ENCODE results near the gene ANGPTL1. TPM values are rescaled to one million over a fixed set of nuclear protein-coding genes. Genes with fewer than 3 reads are reported as not detected.

The ANGPTL1 gene
- total RNA-seq, 4 donors from 2014 or later, result 4.3 to 23.4 (median 10.6) TPM

- Histone ChIP-seq H3K9me3 (no peaks in the 10 kb centered on the region), H3K4me3 (peak overlapping the region; percentile 39), H3K4me1 (peaks cover 11% of the 10 kb centered on the region), H3K27ac (peak overlapping the region; percentile 16), H3K27me3 (no peaks in the 10 kb centered on the region), H3K36me3 (no peaks in the 10 kb centered on the region)
- 47% methylated on average over 5 of the region's 5 CpGs for WGBS
- no peak for DNase-seq (ENCODE audit: low spot score in 2 of 2)
- TF ChIP-seq POLR2A (IDR thresholded peaks at IDR 0.05) (no peak), EP300 (IDR thresholded peaks at IDR 0.05) (no peak), POLR2AphosphoS5 (IDR thresholded peaks at IDR 0.05) (no peak)
- TF ChIP-seq, protein P1, sequence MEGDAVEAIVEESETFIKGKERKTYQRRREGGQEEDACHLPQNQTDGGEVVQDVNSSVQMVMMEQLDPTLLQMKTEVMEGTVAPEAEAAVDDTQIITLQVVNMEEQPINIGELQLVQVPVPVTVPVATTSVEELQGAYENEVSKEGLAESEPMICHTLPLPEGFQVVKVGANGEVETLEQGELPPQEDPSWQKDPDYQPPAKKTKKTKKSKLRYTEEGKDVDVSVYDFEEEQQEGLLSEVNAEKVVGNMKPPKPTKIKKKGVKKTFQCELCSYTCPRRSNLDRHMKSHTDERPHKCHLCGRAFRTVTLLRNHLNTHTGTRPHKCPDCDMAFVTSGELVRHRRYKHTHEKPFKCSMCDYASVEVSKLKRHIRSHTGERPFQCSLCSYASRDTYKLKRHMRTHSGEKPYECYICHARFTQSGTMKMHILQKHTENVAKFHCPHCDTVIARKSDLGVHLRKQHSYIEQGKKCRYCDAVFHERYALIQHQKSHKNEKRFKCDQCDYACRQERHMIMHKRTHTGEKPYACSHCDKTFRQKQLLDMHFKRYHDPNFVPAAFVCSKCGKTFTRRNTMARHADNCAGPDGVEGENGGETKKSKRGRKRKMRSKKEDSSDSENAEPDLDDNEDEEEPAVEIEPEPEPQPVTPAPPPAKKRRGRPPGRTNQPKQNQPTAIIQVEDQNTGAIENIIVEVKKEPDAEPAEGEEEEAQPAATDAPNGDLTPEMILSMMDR (IDR thresholded peaks at IDR 0.05), result no peak
Observed at GRCh38 chr1:178867670-178868069, 3.2 kb downstream of the ANGPTL1 start.

DNA sequence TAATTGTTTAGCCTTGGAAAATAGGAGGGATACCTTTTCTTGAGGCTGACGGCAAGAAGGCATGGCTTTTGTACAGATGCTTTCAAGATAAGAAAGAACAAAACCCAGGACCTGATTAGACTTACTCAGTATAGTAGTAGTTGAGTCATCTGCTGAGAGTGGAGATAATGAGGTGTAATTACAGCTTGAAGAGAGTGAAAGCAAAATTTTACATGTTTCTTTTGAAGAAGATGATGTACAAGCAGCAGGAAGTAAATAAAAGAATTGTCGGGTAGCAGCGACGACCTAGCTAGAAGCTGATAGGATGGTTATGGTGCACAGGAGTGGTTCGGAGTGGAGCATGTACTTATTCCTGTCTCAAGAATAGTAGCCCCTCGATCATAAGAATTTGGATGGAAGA is 6.6 kb downstream of the ANGPTL1 start:
- Histone ChIP-seq H3K27ac (no peak overlapping the region), H3K4me3 (no peak overlapping the region), H3K36me3 (no peaks in the 10 kb centered on the region), H3K4me1 (no peaks in the 10 kb centered on the region), H3K27me3 (no peaks in the 10 kb centered on the region), H3K9me3 (no peaks in the 10 kb centered on the region)
- TF ChIP-seq EP300 (IDR thresholded peaks at IDR 0.05) (no peak), POLR2A (IDR thresholded peaks at IDR 0.05) (no peak), POLR2AphosphoS5 (IDR thresholded peaks at IDR 0.05) (no peak)
- TF ChIP-seq, protein P1 (IDR thresholded peaks at IDR 0.05), result no peak
- DNase-seq (ENCODE audit: low spot score in 2 of 2), result no peak
- whole genome bisulfite sequencing, result 66% methylated on average over 6 of the region's 6 CpGs

DNA sequence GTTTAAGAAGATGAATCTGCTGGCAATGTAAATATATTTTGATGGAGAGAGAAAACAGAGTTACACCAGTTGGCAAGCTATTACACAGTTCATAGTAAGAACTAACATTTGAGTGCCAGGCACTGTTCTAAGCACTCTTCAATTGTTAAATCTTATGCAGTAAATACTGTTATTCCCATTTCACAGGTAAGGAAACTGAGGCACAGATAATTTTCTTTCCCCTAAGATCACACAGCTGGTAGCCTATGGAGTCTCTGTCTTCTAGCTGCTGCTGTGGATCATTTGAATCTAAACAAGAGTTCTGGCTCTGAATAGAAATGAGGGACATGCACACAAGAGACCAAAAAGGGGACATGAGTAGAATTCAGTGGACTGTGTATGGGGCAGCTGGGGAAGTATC is 8.0 kb downstream of the ANGPTL1 start:
- no peak overlapping the region for H3K4me3 ChIP-seq
- TF ChIP-seq POLR2AphosphoS5 (IDR thresholded peaks at IDR 0.05) (no peak), POLR2A (IDR thresholded peaks at IDR 0.05) (no peak), EP300 (IDR thresholded peaks at IDR 0.05) (no peak)
- TF ChIP-seq, protein P1 (IDR thresholded peaks at IDR 0.05), result no peak
- H3K27me3 ChIP-seq, result no peaks in the 10 kb centered on the region
- no peaks in the 10 kb centered on the region for H3K4me1 ChIP-seq
- no peak overlapping the region for H3K27ac ChIP-seq
- H3K9me3 ChIP-seq, result no peaks in the 10 kb centered on the region
- no peaks in the 10 kb centered on the region for H3K36me3 ChIP-seq
- DNase-seq (ENCODE audit: low spot score in 2 of 2), result no peak

DNA sequence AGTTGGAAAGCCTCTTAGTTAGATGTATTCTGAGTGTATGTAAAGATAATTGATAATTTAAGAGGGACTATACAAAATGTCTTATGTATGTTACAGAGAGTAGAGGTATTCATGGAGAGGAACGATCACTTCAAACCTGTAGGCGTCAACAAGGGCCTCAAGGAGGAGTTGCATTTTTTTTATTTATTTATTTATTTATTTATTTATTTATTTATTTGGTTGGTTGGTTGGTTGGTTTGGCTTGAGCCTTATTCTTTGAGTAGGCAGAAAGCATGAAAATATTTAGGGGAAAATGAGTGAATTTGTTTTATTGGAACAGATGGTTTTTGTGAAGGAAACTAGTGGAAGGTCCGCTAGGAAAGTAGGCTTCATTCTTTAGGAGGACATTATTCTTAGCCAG is 8.5 kb downstream of the ANGPTL1 start:
- no peak overlapping the region for H3K27ac ChIP-seq
- WGBS, result 96% methylated on average over 3 of the region's 3 CpGs
- H3K4me1 ChIP-seq, result no peaks in the 10 kb centered on the region
- H3K36me3 ChIP-seq, result no peaks in the 10 kb centered on the region
- no peaks in the 10 kb centered on the region for H3K27me3 ChIP-seq
- H3K4me3 ChIP-seq, result no peak overlapping the region
- DNase-seq (ENCODE audit: low spot score in 2 of 2), result no peak
- TF ChIP-seq POLR2AphosphoS5 (IDR thresholded peaks at IDR 0.05) (no peak), POLR2A (IDR thresholded peaks at IDR 0.05) (no peak), EP300 (IDR thresholded peaks at IDR 0.05) (no peak)
- TF ChIP-seq, protein P1 (IDR thresholded peaks at IDR 0.05), result no peak
- no peaks in the 10 kb centered on the region for H3K9me3 ChIP-seq

GRCh38 chr1:178857126-178857525 is 13.8 kb downstream of the ANGPTL1 start:
- H3K27me3 ChIP-seq, result no peaks in the 10 kb centered on the region
- H3K36me3 ChIP-seq, result no peaks in the 10 kb centered on the region
- no peak for DNase-seq (ENCODE audit: low spot score in 2 of 2)
- H3K9me3 ChIP-seq, result no peaks in the 10 kb centered on the region
- H3K27ac ChIP-seq, result no peak overlapping the region
- TF ChIP-seq EP300 (IDR thresholded peaks at IDR 0.05) (no peak), POLR2A (IDR thresholded peaks at IDR 0.05) (no peak), POLR2AphosphoS5 (IDR thresholded peaks at IDR 0.05) (no peak)
- TF ChIP-seq, protein P1 (IDR thresholded peaks at IDR 0.05), result no peak
- 99% methylated on average over 2 of the region's 2 CpGs for whole genome bisulfite sequencing
- no peak overlapping the region for H3K4me3 ChIP-seq
- H3K4me1 ChIP-seq, result no peaks in the 10 kb centered on the region
